Measurements from ENCODE around the gene FNDC3B.

Gene FNDC3B

DNA sequence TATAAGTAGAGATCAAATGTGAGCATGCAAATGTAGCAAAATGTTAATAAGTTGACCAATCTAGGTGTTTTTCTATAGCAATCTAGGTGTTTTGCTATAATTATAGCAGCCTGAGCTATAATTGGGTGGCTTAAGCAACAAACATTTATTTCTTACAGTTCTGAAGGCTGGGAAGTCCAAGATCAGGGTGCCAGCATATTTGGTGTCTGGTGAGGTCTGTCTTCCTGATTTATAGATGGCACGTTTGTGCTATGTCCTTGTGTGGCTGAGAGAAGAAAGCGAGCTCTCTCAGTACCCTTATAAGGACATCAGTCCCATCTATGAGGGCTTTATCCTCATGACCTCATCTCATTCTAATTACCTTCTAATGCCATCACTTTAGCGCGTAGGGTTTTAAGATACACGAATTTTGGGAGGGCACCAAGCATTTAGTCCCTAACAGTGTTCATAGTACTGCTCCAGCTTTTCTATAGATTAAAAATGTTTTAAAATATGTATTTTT is 237.8 kb downstream of the FNDC3B start:
- Histone ChIP-seq H3K27me3 (no peaks in the 10 kb centered on the region), H3K4me1 (peaks cover 9% of the 10 kb centered on the region), H3K4me3 (ENCODE audit: low read depth, low read length) (no peak overlapping the region), H3K36me3 (no peaks in the 10 kb centered on the region), H3K9me3 (no peaks in the 10 kb centered on the region)
- DNase-seq: no peak
- TF ChIP-seq, protein P1, sequence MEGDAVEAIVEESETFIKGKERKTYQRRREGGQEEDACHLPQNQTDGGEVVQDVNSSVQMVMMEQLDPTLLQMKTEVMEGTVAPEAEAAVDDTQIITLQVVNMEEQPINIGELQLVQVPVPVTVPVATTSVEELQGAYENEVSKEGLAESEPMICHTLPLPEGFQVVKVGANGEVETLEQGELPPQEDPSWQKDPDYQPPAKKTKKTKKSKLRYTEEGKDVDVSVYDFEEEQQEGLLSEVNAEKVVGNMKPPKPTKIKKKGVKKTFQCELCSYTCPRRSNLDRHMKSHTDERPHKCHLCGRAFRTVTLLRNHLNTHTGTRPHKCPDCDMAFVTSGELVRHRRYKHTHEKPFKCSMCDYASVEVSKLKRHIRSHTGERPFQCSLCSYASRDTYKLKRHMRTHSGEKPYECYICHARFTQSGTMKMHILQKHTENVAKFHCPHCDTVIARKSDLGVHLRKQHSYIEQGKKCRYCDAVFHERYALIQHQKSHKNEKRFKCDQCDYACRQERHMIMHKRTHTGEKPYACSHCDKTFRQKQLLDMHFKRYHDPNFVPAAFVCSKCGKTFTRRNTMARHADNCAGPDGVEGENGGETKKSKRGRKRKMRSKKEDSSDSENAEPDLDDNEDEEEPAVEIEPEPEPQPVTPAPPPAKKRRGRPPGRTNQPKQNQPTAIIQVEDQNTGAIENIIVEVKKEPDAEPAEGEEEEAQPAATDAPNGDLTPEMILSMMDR (IDR thresholded peaks at IDR 0.05; ENCODE audit: low read depth, low read length): no peak

DNA sequence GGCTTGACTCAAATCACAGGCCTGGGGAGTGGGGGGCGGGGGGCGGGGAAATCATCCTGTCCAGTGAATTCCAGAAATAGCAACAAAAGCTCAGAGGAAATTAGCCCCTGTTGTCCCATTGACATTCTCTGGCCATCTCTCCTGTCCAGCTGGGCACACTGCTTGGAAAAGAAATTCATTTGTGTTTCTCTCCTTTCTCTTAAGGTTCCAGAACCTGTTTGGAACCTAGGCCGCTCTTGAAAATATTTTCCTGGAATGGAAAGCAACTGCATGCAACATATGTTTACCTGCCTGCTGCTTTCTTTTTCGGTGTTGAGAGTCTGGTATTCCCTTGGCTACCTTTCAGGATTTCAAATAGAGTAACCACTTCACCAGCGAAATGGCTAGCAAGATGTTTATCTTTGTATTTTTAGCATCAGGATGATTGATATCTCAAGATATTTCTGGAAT is 239.8 kb downstream of the FNDC3B start:
- DNase-seq: no peak
- Histone ChIP-seq H3K9me3 (no peaks in the 10 kb centered on the region), H3K36me3 (no peaks in the 10 kb centered on the region), H3K4me3 (ENCODE audit: low read depth, low read length) (no peak overlapping the region), H3K4me1 (peaks cover 9% of the 10 kb centered on the region), H3K27me3 (no peaks in the 10 kb centered on the region)
- TF ChIP-seq, protein P1 (IDR thresholded peaks at IDR 0.05; ENCODE audit: low read depth, low read length): no peak

DNA sequence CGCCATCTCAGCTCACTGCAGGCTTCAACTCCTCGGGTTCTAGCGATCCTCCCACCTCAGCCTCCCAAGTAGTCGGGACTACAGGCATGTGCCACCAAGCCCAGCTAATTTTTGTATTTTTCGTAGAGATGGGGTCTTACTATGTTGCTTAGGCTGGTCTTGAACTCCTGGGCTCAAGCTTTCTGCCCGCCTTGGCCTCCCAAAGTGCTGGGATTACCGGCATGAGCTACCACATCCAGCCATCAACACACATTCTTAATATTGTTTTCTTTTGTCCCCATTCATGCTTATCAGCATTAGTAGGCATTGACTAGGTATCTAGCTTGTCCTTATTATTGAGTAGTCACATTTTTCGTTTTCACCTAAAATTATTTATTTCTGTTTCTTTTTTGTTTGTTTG is 240.6 kb downstream of the FNDC3B start:
- TF ChIP-seq, protein P1 (IDR thresholded peaks at IDR 0.05; ENCODE audit: low read depth, low read length): no peak
- H3K4me1 ChIP-seq: peaks cover 5% of the 10 kb centered on the region

DNA sequence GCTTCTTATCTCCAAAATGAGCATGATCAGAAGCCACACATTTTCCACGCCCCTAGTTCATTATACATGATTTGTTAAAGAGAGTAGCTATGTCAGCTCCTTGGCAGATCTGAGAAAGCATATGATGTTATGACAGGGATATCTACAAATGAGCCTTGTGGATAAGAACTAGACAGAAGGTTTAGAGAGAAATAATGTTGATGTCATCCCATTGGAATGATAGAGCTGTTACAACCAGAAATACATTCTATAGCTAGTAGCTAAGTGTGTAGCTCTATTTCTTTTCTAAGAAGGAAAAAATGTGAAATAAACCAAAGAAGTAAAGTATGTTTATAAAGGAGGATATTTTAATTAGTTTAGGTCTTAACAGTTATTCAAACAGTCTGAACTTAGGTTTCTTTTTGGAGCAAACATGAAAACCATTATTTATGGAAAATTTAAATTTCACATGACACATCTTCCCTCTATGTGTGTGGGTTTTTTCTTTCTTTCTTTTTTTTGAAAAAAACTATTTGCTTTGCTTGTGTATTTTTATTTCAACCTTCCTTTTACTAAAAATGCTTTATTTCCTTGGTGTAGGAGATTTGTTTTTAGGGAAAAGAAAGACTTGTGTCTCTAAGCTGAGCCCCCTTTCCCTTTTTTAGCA is 241.2 kb downstream of the FNDC3B start:
- DNase-seq: no peak
- no peak overlapping the region for H3K4me3 ChIP-seq (ENCODE audit: low read depth, low read length)
- no peaks in the 10 kb centered on the region for H3K36me3 ChIP-seq
- TF ChIP-seq, protein P1 (IDR thresholded peaks at IDR 0.05; ENCODE audit: low read depth, low read length): no peak
- no peaks in the 10 kb centered on the region for H3K27me3 ChIP-seq
- no peaks in the 10 kb centered on the region; the same call in 1 of the 2 replicates for H3K4me1 ChIP-seq
- no peaks in the 10 kb centered on the region for H3K9me3 ChIP-seq

More for the DNA sequence above, 240.6 kb downstream of the FNDC3B start:
- DNase-seq: no peak
- Histone ChIP-seq H3K27me3 (no peaks in the 10 kb centered on the region), H3K9me3 (no peaks in the 10 kb centered on the region), H3K36me3 (no peaks in the 10 kb centered on the region), H3K4me3 (ENCODE audit: low read depth, low read length) (no peak overlapping the region)

DNA sequence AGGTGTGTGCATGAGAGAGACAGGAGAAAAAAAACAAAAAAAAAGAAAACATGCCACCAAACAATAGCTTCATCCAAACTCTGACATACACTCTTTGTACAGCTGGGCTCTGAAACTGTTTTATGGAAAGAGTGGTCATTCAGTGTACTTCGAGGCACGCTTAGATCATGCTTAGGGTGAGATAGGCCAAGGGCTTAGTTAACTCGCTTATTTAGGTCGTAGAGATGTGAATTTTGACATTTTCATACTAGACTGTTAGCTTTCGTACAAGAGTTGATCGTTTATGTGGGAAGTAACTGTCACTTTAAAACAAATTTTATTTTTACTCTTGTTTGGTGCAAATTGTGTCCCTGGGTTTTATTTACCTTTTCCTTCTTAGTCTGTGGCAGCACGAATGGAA is 242.5 kb downstream of the FNDC3B start:
- no peak for DNase-seq
- TF ChIP-seq, protein P1 (IDR thresholded peaks at IDR 0.05; ENCODE audit: low read depth, low read length): no peak

DNA sequence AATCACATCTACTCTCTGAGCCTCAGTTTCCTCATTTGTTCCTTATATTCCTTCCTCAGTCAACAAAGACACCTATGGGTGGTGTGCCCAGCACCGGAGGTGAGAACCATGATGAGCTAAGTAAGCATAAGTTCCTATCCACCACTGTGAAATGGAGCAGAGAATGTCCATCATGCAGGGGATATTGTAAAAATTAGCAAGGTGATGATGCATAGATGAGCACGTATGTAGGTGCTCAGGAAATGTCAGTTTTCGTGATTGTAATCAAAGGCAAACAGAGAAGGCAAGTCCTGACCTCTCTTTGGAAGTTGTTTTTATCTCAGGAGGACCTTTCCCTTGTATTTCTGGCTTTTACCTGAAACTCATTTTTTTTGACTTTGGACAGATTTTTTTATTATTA is 243.5 kb downstream of the FNDC3B start:
- Histone ChIP-seq H3K9me3 (no peaks in the 10 kb centered on the region), H3K4me3 (ENCODE audit: low read depth, low read length) (no peak overlapping the region), H3K4me1 (peaks cover 15% of the 10 kb centered on the region), H3K36me3 (no peaks in the 10 kb centered on the region), H3K27me3 (no peaks in the 10 kb centered on the region)
- DNase-seq: no peak
- TF ChIP-seq, protein P1 (IDR thresholded peaks at IDR 0.05; ENCODE audit: low read depth, low read length): no peak

More for the DNA sequence above, 242.5 kb downstream of the FNDC3B start:
- H3K4me3 ChIP-seq (ENCODE audit: low read depth, low read length): no peak overlapping the region
- H3K36me3 ChIP-seq: no peaks in the 10 kb centered on the region
- no peaks in the 10 kb centered on the region for H3K27me3 ChIP-seq
- H3K4me1 ChIP-seq: peaks cover 5% of the 10 kb centered on the region
- no peaks in the 10 kb centered on the region for H3K9me3 ChIP-seq

Data from BE2C (cell line).